CD14-positive monocyte (primary cell): ENCODE results near the gene ADAM23. TPM values are rescaled to one million over a fixed set of nuclear protein-coding genes. Genes with fewer than 3 reads are reported as not detected.

ENCODE experiments used
- DNase-seq, 3 donors: peaks; one replicate each; pipeline ENCODE4 v3.0.0-alpha.2; 2011 to 2022
- H2AFZ ChIP-seq: 2 replicates; pipeline ENCODE4 v1.6.0; 2012; ENCODE audit warnings: mild to moderate bottlenecking, low read depth, low read length, inconsistent platforms; ENCODE audit not compliant: insufficient read depth, poor library complexity, severe bottlenecking
- H3K27ac ChIP-seq, 2 donors: 1 replicate in 1 of 2; 2 replicates in 1 of 2; pipeline ENCODE4 v1.5.1; 2012 to 2013; ENCODE audit warnings: low read length in 2 of 2, control low read depth in 1 of 2, inconsistent platforms in 1 of 2, low read depth in 1 of 2, mild to moderate bottlenecking in 1 of 2
- H3K27me3 ChIP-seq, 2 donors: one replicate each; pipeline versions ENCODE4 v1.6.0 to v1.6.1; 2011 to 2013; ENCODE audit warnings: low read length in 2 of 2; ENCODE audit not compliant: control insufficient read depth in 2 of 2, insufficient read depth in 2 of 2
- H3K36me3 ChIP-seq, 2 donors: replicated peaks in 1 of 2; 1 replicate in 1 of 2; 2 replicates in 1 of 2; pipeline versions ENCODE4 v1.5.1 to v1.6.1; 2012 to 2013; ENCODE audit warnings: low read length in 2 of 2, control low read depth in 1 of 2, inconsistent platforms in 1 of 2, mild to moderate bottlenecking in 1 of 2; ENCODE audit not compliant: insufficient read depth in 2 of 2, control insufficient read depth in 1 of 2
- H3K4me1 ChIP-seq, 2 donors: 1 replicate in 1 of 2; 2 replicates in 1 of 2; pipeline versions ENCODE4 v1.5.1 to v1.6.1; 2012 to 2013; ENCODE audit warnings: low read length in 2 of 2, control low read depth in 1 of 2, inconsistent platforms in 1 of 2, mild to moderate bottlenecking in 1 of 2, moderate library complexity in 1 of 2; ENCODE audit not compliant: insufficient read depth in 2 of 2, control insufficient read depth in 1 of 2
- H3K4me2 ChIP-seq: replicated peaks from 2 replicates; pipeline ENCODE3; 2012; ENCODE audit warnings: low read length, moderate library complexity, mild to moderate bottlenecking; ENCODE audit not compliant: poor library complexity, severe bottlenecking; ENCODE audit errors: extremely low read depth
- H3K4me3 ChIP-seq, 3 experiments: fragments of 200-600 bp in 1 of 3; sonication (generic) in 1 of 3; replicated peaks in 1 of 3; 1 replicate in 2 of 3; 2 replicates in 1 of 3; pipeline ENCODE4 v1.5.1; 2011 to 2013; ENCODE audit warnings: low read length in 3 of 3, mild to moderate bottlenecking in 3 of 3, control low read depth in 2 of 3, low read depth in 2 of 3, inconsistent platforms in 1 of 3, moderate library complexity in 1 of 3
- H3K79me2 ChIP-seq: 2 replicates; pipeline ENCODE4 v1.6.0; 2012; ENCODE audit warnings: mild to moderate bottlenecking, control low read depth, inconsistent platforms, low read length, moderate library complexity; ENCODE audit not compliant: insufficient read depth
- H3K9ac ChIP-seq: 2 replicates; pipeline ENCODE4 v1.6.0; 2017; ENCODE audit warnings: low read length, mild to moderate bottlenecking; ENCODE audit not compliant: insufficient read depth, poor library complexity, severe bottlenecking
- H3K9me3 ChIP-seq, 2 donors: replicated peaks in 1 of 2; 1 replicate in 1 of 2; 2 replicates in 1 of 2; pipeline versions ENCODE4 v1.5.1 to v1.6.1; 2012 to 2013; ENCODE audit warnings: low read length in 2 of 2, control low read depth in 1 of 2; ENCODE audit not compliant: control insufficient read depth in 1 of 2, insufficient read depth in 1 of 2
- H4K20me1 ChIP-seq: 2 replicates; pipeline ENCODE4 v1.6.0; 2012; ENCODE audit warnings: mild to moderate bottlenecking, low read length, control low read depth, moderate library complexity; ENCODE audit not compliant: insufficient read depth
- H3K27ac Mint-ChIP-seq, 7 donors: one replicate each; pipeline ENCODE4 v1.8.0; 2020; ENCODE audit warnings: mild to moderate bottlenecking in 7 of 7, mixed read lengths in 7 of 7, moderate library complexity in 6 of 7, inconsistent platforms in 2 of 7
- H3K27me3 Mint-ChIP-seq, 3 donors: one replicate each; pipeline ENCODE4 v1.8.0; 2021 to 2022; ENCODE audit warnings: low read depth in 3 of 3, mild to moderate bottlenecking in 3 of 3, mixed read lengths in 3 of 3, moderate library complexity in 3 of 3, inconsistent platforms in 1 of 3
- H3K36me3 Mint-ChIP-seq, 2 donors: one replicate each; pipeline ENCODE4 v1.8.0; 2020; ENCODE audit warnings: mixed read lengths in 2 of 2, inconsistent platforms in 1 of 2, mild to moderate bottlenecking in 1 of 2
- H3K4me1 Mint-ChIP-seq: one replicate; pipeline ENCODE4 v1.8.0; 2020; ENCODE audit warnings: mild to moderate bottlenecking, mixed read lengths
- H3K4me3 Mint-ChIP-seq, 2 donors: one replicate each; pipeline ENCODE4 v1.8.0; 2020; ENCODE audit warnings: mild to moderate bottlenecking in 2 of 2, mixed read lengths in 2 of 2, moderate library complexity in 1 of 2
- H3K9me3 Mint-ChIP-seq, 7 donors: one replicate each; pipeline ENCODE4 v1.8.0; 2020 to 2022; ENCODE audit warnings: mixed read lengths in 7 of 7, mild to moderate bottlenecking in 6 of 7, moderate library complexity in 6 of 7, inconsistent platforms in 2 of 7
- WGBS: methylation state at CpG from one replicate; pipeline ENCODE4 v1.1.5; 2013; ENCODE audit warnings: missing lambda C conversion rate; ENCODE audit not compliant: insufficient coverage; 5-methylcytosine and 5-hydroxymethylcytosine counted together
- intact Hi-C, 2 donors: fragments of 100-400 bp; cut with micrococcal nuclease; formaldehyde crosslinking; loops; one replicate each; pipeline versions ENCODE4 v1.15.0 to v1.15.1; 2023
- polyA plus RNA-seq, 3 donors: library from polyadenylated mRNA; depleted of rRNA in 1 of 3; unstranded in 2 of 3; stranded (reverse) in 1 of 3; fragments of 300-500 nt in 2 of 3; fragments of >200 nt in 1 of 3; fragmentation: Illumina TruSeq in 2 of 3; gene quantifications; 1 replicate in 2 of 3; 2 replicates in 1 of 3; pipeline ENCODE4 v1.2.3, GENCODE V29; 2012 to 2021
- TF ChIP-seq, protein P1 (sequence below): fragments of 200-600 bp; IDR thresholded peaks from one replicate; pipeline ENCODE4 v1.8.0; 2022; ENCODE audit warnings: antibody characterized with exemption, mild to moderate bottlenecking

The ADAM23 gene
- polyA plus RNA-seq, 3 donors = not detected

DNA sequence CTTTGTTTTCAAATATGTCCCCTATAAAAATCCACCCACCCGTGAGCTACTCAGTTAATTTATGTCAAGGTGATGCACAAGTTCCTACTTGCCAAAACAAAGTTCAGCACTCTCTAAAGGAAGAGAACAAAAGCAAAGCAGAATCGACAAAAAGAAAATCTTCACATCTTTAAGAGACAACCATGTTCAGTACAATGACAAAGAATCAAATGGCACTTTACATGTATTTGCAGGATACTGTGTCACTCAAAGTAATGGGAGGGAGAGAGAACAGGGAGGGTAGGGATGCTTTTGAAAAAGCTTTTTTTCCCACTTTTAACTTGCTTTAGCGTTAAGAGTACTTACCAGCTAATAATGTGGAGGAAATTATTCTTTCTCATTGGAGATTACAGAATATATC is 159.9 kb downstream of the ADAM23 start:
- H4K20me1 ChIP-seq = no peaks in the 10 kb centered on the region
- Mint-ChIP-seq H3K36me3 (no peaks in the 10 kb centered on the region), H3K4me1 (no peaks in the 10 kb centered on the region), H3K4me3 (no peak overlapping the region), H3K27ac (no peak overlapping the region), H3K27me3 (peaks cover 0 to 3% (median 2%) of the 10 kb centered on the region in 3 donors), H3K9me3 (no peaks in the 10 kb centered on the region)
- no peaks in the 10 kb centered on the region for H3K36me3 ChIP-seq
- H2AFZ ChIP-seq = no peak overlapping the region
- TF ChIP-seq, protein P1, sequence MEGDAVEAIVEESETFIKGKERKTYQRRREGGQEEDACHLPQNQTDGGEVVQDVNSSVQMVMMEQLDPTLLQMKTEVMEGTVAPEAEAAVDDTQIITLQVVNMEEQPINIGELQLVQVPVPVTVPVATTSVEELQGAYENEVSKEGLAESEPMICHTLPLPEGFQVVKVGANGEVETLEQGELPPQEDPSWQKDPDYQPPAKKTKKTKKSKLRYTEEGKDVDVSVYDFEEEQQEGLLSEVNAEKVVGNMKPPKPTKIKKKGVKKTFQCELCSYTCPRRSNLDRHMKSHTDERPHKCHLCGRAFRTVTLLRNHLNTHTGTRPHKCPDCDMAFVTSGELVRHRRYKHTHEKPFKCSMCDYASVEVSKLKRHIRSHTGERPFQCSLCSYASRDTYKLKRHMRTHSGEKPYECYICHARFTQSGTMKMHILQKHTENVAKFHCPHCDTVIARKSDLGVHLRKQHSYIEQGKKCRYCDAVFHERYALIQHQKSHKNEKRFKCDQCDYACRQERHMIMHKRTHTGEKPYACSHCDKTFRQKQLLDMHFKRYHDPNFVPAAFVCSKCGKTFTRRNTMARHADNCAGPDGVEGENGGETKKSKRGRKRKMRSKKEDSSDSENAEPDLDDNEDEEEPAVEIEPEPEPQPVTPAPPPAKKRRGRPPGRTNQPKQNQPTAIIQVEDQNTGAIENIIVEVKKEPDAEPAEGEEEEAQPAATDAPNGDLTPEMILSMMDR = no peak
- H3K4me1 ChIP-seq = no peaks in the 10 kb centered on the region
- no CpG with 5 or more reads among the region's 3 CpGs for WGBS
- intact Hi-C loops = no loop called here
- no peak overlapping the region for H3K9ac ChIP-seq
- DNase-seq = no peak
- no peak overlapping the region for H3K4me3 ChIP-seq
- no peaks in the 10 kb centered on the region for H3K27me3 ChIP-seq
- no peak overlapping the region for H3K27ac ChIP-seq
- no peaks in the 10 kb centered on the region for H3K79me2 ChIP-seq
- H3K4me2 ChIP-seq = no peak overlapping the region
- no peaks in the 10 kb centered on the region for H3K9me3 ChIP-seq

GRCh38 chr2:206610451-206610850 is 167.1 kb downstream of the ADAM23 start:
- peaks cover 1 to 3% (median 2%) of the 10 kb centered on the region in 3 donors for H3K27me3 Mint-ChIP-seq
- no peak overlapping the region for H3K27ac Mint-ChIP-seq
- peaks cover 0 to 7% (median 0%) of the 10 kb centered on the region in 7 donors for H3K9me3 Mint-ChIP-seq
- Histone ChIP-seq H3K27ac (no peak overlapping the region), H2AFZ (no peak overlapping the region), H3K4me1 (peaks cover 0 to 5% of the 10 kb centered on the region in 2 donors), H3K9me3 (no peaks in the 10 kb centered on the region), H3K4me3 (no peak overlapping the region), H3K36me3 (no peaks in the 10 kb centered on the region), H3K27me3 (no peaks in the 10 kb centered on the region), H3K4me2 (no peak overlapping the region), H4K20me1 (no peaks in the 10 kb centered on the region), H3K79me2 (no peaks in the 10 kb centered on the region), H3K9ac (no peak overlapping the region)
- intact Hi-C loops = no loop called here
- H3K4me1 Mint-ChIP-seq = peaks cover 7% of the 10 kb centered on the region
- no peak overlapping the region for H3K4me3 Mint-ChIP-seq
- no CpG with 5 or more reads among the region's 1 CpG for WGBS
- TF ChIP-seq, protein P1 = no peak
- H3K36me3 Mint-ChIP-seq = no peaks in the 10 kb centered on the region
- DNase-seq = no peak
